K562 (cell line): ENCODE results near the gene MAPKAPK3. TPM values are rescaled to one million over a fixed set of nuclear protein-coding genes. Genes with fewer than 3 reads are reported as not detected.
A peak's percentile ranks its signal among the peaks of the same experiment; 100 is the strongest.

Experiments
- ATAC-seq: fragments of 200-7000 bp; cut with Tn5 transposase; 3 replicates; pipeline ENCODE4 v1.9.1; 2020; ENCODE audit warnings: moderate library complexity
- BruUV-seq: library from RNA; stranded (reverse); fragments of 400-500 nt; replicated peaks from 2 replicates; lab custom pipeline; 2021; lab: Mats Ljungman, UMichigan
- CTCF ChIA-PET: fragments of 300-600 bp; formaldehyde crosslinking; extraction: SDS; loops from one replicate; lab custom pipeline; 2021; ENCODE audit warnings: low intra/inter-chr PET ratio; lab: Yijun Ruan, JAX
- POLR2A ChIA-PET: fragments of 300-600, 350-650 bp; sonication (Branson Sonifier 250); formaldehyde crosslinking; extraction: SDS; loops from one replicate; lab custom pipeline; 2021; ENCODE audit warnings: antibody characterized with exemption, inconsistent platforms; lab: Yijun Ruan, JAX
- DNase-seq, 4 experiments: peaks; one replicate each; pipeline versions ENCODE4 v3.0.0 to v3.0.0-alpha.2; 2011 to 2018; ENCODE audit warnings: low spot score in 3 of 4, mixed read lengths in 3 of 4; ENCODE audit errors: extremely low read depth in 1 of 4
- FAIRE-seq: peaks from 2 replicates; lab custom pipeline; 2011; peaks lifted over from hg19 to GRCh38; lab: Jason Lieb, UNC
- H2AFZ ChIP-seq: 2 replicates; pipeline ENCODE4 v1.6.0; 2011; ENCODE audit warnings: low read depth, low read length, control low read depth, inconsistent platforms
- H3K27ac ChIP-seq: fragments of 200-600 bp; 3 replicates; pipeline ENCODE4 v1.8.0; 2011; ENCODE audit warnings: low read depth, mild to moderate bottlenecking, control low read depth, inconsistent platforms, low read length, moderate library complexity, mixed read lengths; ENCODE audit errors: extremely low read depth
- H3K27me3 ChIP-seq, 2 experiments: fragments of 300-600 bp in 1 of 2; 2 replicates in 1 of 2; 3 replicates in 1 of 2; pipeline versions ENCODE4 v1.6.0 to v1.8.0; 2011; ENCODE audit warnings: inconsistent platforms in 2 of 2, low read length in 2 of 2, mild to moderate bottlenecking in 1 of 2, mixed read lengths in 1 of 2, moderate library complexity in 1 of 2; ENCODE audit not compliant: control insufficient read depth in 2 of 2, insufficient read depth in 2 of 2
- H3K36me3 ChIP-seq: fragments of 300-600 bp; 3 replicates; pipeline ENCODE4 v1.8.0; 2011; ENCODE audit warnings: mild to moderate bottlenecking, low read length, inconsistent platforms; ENCODE audit not compliant: control insufficient read depth, insufficient read depth
- H3K4me1 ChIP-seq, 2 experiments: fragments of 200-600 bp in 1 of 2; replicated peaks in 1 of 2; 2 replicates in 1 of 2; 3 replicates in 1 of 2; pipeline versions ENCODE4 v1.5.1 to v1.8.0; 2011; ENCODE audit warnings: inconsistent platforms in 2 of 2, low read length in 2 of 2, mild to moderate bottlenecking in 1 of 2, mixed read lengths in 1 of 2, moderate library complexity in 1 of 2; ENCODE audit not compliant: control insufficient read depth in 2 of 2, insufficient read depth in 2 of 2
- H3K4me2 ChIP-seq: 2 replicates; pipeline ENCODE4 v1.6.1; 2011; ENCODE audit warnings: low read length, control low read depth, inconsistent platforms, mixed read lengths; ENCODE audit not compliant: insufficient read depth
- H3K4me3 ChIP-seq: fragments of 200-600 bp; sonication (generic), shearing (Covaris generic); 2 replicates; pipeline ENCODE4 v1.5.1; 2016; ENCODE audit warnings: control low read depth, inconsistent platforms
- H3K79me2 ChIP-seq: fragments of 200-600 bp; 3 replicates; pipeline ENCODE4 v1.8.0; 2011; ENCODE audit warnings: low read length, inconsistent platforms; ENCODE audit not compliant: control insufficient read depth, insufficient read depth
- H3K9ac ChIP-seq, 2 experiments: 2 replicates each; pipeline versions ENCODE4 v1.6.0 to v1.6.1; 2011; ENCODE audit warnings: low read depth in 2 of 2, low read length in 2 of 2, control low read depth in 1 of 2, inconsistent platforms in 1 of 2, mild to moderate bottlenecking in 1 of 2, mixed read lengths in 1 of 2; ENCODE audit not compliant: insufficient read depth in 1 of 2
- H3K9me1 ChIP-seq: one replicate; pipeline ENCODE4 v1.6.0; 2011; ENCODE audit warnings: inconsistent platforms, mild to moderate bottlenecking, low read length, moderate library complexity; ENCODE audit not compliant: control insufficient read depth, insufficient read depth
- H3K9me3 ChIP-seq: replicated peaks from 2 replicates; pipeline ENCODE4 v1.5.1; 2011; ENCODE audit warnings: low read depth, low read length, inconsistent platforms; ENCODE audit not compliant: control insufficient read depth, insufficient read depth
- H4K20me1 ChIP-seq: replicated peaks from 2 replicates; pipeline ENCODE4 v1.6.1; 2011; ENCODE audit warnings: low read length, inconsistent platforms, mixed read lengths; ENCODE audit not compliant: control insufficient read depth, insufficient read depth
- ELK1 ChIP-seq: sonication (generic); formaldehyde crosslinking; IDR thresholded peaks from 2 replicates; pipeline ENCODE4 v1.8.1; 2022; ENCODE audit warnings: missing genetic modification reagents
- HMG20A ChIP-seq: fragments of 450-650 bp; formaldehyde crosslinking; conservative IDR thresholded peaks from 2 replicates; pipeline ENCODE4 v1.4.0; 2020; ENCODE audit warnings: mild to moderate bottlenecking, mixed read lengths
- MLX ChIP-seq, 2 experiments: fragments of 450-650 bp in 1 of 2; sonication (generic) in 1 of 2; formaldehyde crosslinking; conservative IDR thresholded peaks; 2 replicates each; pipeline versions ENCODE4 v1.4.0 to v1.8.1; 2020 to 2022; ENCODE audit warnings: mild to moderate bottlenecking in 1 of 2, missing genetic modification reagents in 1 of 2
- NFE2L1 ChIP-seq: fragments of 450-650 bp; IDR thresholded peaks from 2 replicates; pipeline ENCODE4 v1.6.1; 2016; ENCODE audit warnings: missing genetic modification characterization, low read depth, mild to moderate bottlenecking, missing compliant biosample characterization, moderate library complexity, borderline replicate concordance
- PRPF4 ChIP-seq: fragments of 200-400 bp; formaldehyde crosslinking; IDR thresholded peaks from one replicate; pipeline ENCODE4 v1.6.1; 2017; ENCODE audit warnings: low read length, low read depth, mild to moderate bottlenecking; ENCODE audit not compliant: insufficient read depth, poor library complexity, severe bottlenecking
- RAD21 ChIP-seq, 2 experiments: fragments of 250-450 bp in 1 of 2; fragments of 450-650 bp in 1 of 2; sonication (Bioruptor Pico) in 1 of 2; formaldehyde crosslinking in 1 of 2; IDR thresholded peaks in 1 of 2; conservative IDR thresholded peaks in 1 of 2; 2 replicates each; pipeline versions ENCODE4 v1.4.0 to v1.8.0; 2020 to 2022; ENCODE audit warnings: mild to moderate bottlenecking in 2 of 2, moderate library complexity in 1 of 2
- SMARCB1 ChIP-seq: IDR thresholded peaks from 2 replicates; pipeline ENCODE4 v1.6.1; 2011; ENCODE audit warnings: improper control_type of control experiment, low read depth; ENCODE audit not compliant: insufficient read length
- STAT5A ChIP-seq: IDR thresholded peaks from 2 replicates; pipeline ENCODE4 v1.6.1; 2012; ENCODE audit warnings: low read length, inconsistent platforms, borderline replicate concordance
- TAF7 ChIP-seq: fragments of 450-650 bp; IDR thresholded peaks from 2 replicates; pipeline ENCODE4 v1.6.1; 2016; ENCODE audit warnings: missing genetic modification characterization, missing compliant biosample characterization
- TFAP4 ChIP-seq: sonication (generic); formaldehyde crosslinking; IDR thresholded peaks from 2 replicates; pipeline ENCODE4 v1.8.0; 2022; ENCODE audit warnings: missing genetic modification reagents, mild to moderate bottlenecking, moderate library complexity, borderline replicate concordance
- TRIM24 ChIP-seq, 2 experiments: fragments of 450-650 bp; IDR thresholded peaks; 2 replicates each; pipeline ENCODE4 v1.6.1; 2016
- ZNF124 ChIP-seq: sonication (generic); formaldehyde crosslinking; IDR thresholded peaks from 2 replicates; pipeline ENCODE4 v1.8.1; 2022; ENCODE audit warnings: missing genetic modification reagents
- ZNF23 ChIP-seq: fragments of 250-450 bp; sonication (Bioruptor Pico); IDR thresholded peaks from 2 replicates; pipeline ENCODE4 v1.4.0; 2020; ENCODE audit warnings: mild to moderate bottlenecking
- ZNF584 ChIP-seq: fragments of 200-800 bp; sonication (Bioruptor generic); IDR thresholded peaks from 2 replicates; pipeline ENCODE4 v1.6.1; 2016; ENCODE audit warnings: low read depth, mild to moderate bottlenecking, missing genetic modification characterization, missing compliant biosample characterization
- ZNF830 ChIP-seq: fragments of 250-450 bp; sonication (Bioruptor Pico); IDR thresholded peaks from 2 replicates; pipeline ENCODE4 v1.5.0; 2021; ENCODE audit warnings: mild to moderate bottlenecking
- WGBS: fragments of 100-300 bp; shearing (Covaris generic); methylation state at CpG from one replicate; pipeline ENCODE4 v1.1.6; 2016; ENCODE audit warnings: low coverage, mixed read lengths; ENCODE audit not compliant: insufficient coverage; ENCODE audit errors: missing lambda C conversion rate; 5-methylcytosine and 5-hydroxymethylcytosine counted together
- in situ Hi-C: fragments of 300-500 bp; cut with MboI; formaldehyde crosslinking; loops from 4 replicates; pipeline ENCODE4 v1.15.0; 2018; ENCODE audit warnings: inconsistent platforms, mixed read lengths
- intact Hi-C: fragments of 100-400 bp; cut with micrococcal nuclease; formaldehyde crosslinking; loops from 2 replicates; pipeline ENCODE4 v1.14.2; 2022
- polyA plus RNA-seq, 8 experiments: library from polyadenylated mRNA; depleted of rRNA in 4 of 8; stranded (reverse) in 5 of 8; unstranded in 3 of 8; fragments of >200 nt; fragmentation: Nextera tagmentation in 2 of 8; fragmentation: Illumina TruSeq in 1 of 8; extraction: Ambion mirVana in 2 of 8; extraction: Trizol in 1 of 8; gene quantifications; 2 replicates each; pipeline versions ENCODE4 v1.2.1 to v1.2.3, GENCODE V29; 2011 to 2014; ENCODE audit warnings: inconsistent platforms in 1 of 8, missing spikeins in 1 of 8
- total RNA-seq, 7 experiments: library from RNA; depleted of rRNA in 6 of 7; stranded (reverse); fragments of >200 nt in 6 of 7; fragmentation: Illumina TruSeq in 2 of 7; extraction: Trizol in 2 of 7; gene quantifications; 2 replicates each; pipeline versions ENCODE4 v1.2.1 to v1.2.3, GENCODE V29; 2011 to 2021; ENCODE audit warnings: low replicate concordance in 1 of 7

Gene MAPKAPK3
- total and polyA plus RNA-seq, 9 of the 15 experiments (the other 6 are each of a cell fraction or from before 2014, with no cell fraction given) = 8.0 to 56.4 (median 41.2) TPM

GRCh38 chr3:50600841-50601591, 15.9 kb upstream of the MAPKAPK3 start:
- peaks cover 26% of the 10 kb centered on the region; the same call in 2 of the 3 replicates for H3K36me3 ChIP-seq
- ATAC-seq (peak; percentile 72), FAIRE-seq (peak; percentile 86), DNase-seq (peak; percentile 66 to 94 (median 75))
- H3K9me3 ChIP-seq = no peaks in the 10 kb centered on the region
- peak overlapping the region; percentile 74 to 89 for H3K9ac ChIP-seq
- no TSS peak for BruUV-seq
- H3K4me2 ChIP-seq = peak overlapping the region; percentile 78
- H3K79me2 ChIP-seq = peaks cover 33% of the 10 kb centered on the region
- peak overlapping the region; percentile 25; the same call in 1 of the 2 replicates for H2AFZ ChIP-seq
- ChIA-PET CTCF (interaction anchor here (0.8 kb wide), 1 partner anchor 13 kb away, joined by 4 read pairs; no protein-coding TSS in a partner anchor), POLR2A (interaction anchor here (0.5 to 3.9 kb wide), 7 partner anchors 10 to 1743 kb away, joined by 3 to 44 read pairs (median 7); partner anchors contain the start of gene HEMK1)
- in situ Hi-C loops (no loop called here), intact Hi-C loops (loop anchor here (1.0 kb wide), 2 partner anchors 10 to 11 kb away; no protein-coding TSS in a partner anchor)
- 0 out of 2 replicates have a peak, but pooled peaks cover 4% of the 10 kb centered on the region for H4K20me1 ChIP-seq
- H3K27ac ChIP-seq = peak overlapping the region; percentile 96
- no peak overlapping the region; the same call in 1 of the 2 replicates for H3K4me3 ChIP-seq
- H3K9me1 ChIP-seq = peaks cover 3% of the 10 kb centered on the region
- under 1% methylated on average over 13 of the region's 14 CpGs for WGBS
- H3K4me1 ChIP-seq = peaks cover 58 to 74% of the 10 kb centered on the region in 2 experiments
- no peaks in the 10 kb centered on the region for H3K27me3 ChIP-seq
- no peak for TF ChIP-seq PRPF4
- no peak for TF ChIP-seq HMG20A (CRISPR knock-in tag)
- no peak for TF ChIP-seq ZNF124
- peak; percentile 79 for TF ChIP-seq TFAP4 (CRISPR knock-in tag)
- TF ChIP-seq ELK1 = no peak
- peak; percentile 79 for TF ChIP-seq STAT5A
- peak; percentile 43 to 48; a peak in 3 of 4 replicates for TF ChIP-seq TRIM24 (IDR thresholded peaks at IDR 0.05)
- TF ChIP-seq SMARCB1 = no peak
- no peak for TF ChIP-seq MLX (CRISPR knock-in tag; conservative IDR thresholded peaks at IDR 0.05)
- TF ChIP-seq ZNF584 (CRISPR knock-in tag) = peak; percentile 40; the same call in 1 of the 2 replicates
- no peak for TF ChIP-seq ZNF23 (CRISPR knock-in tag)
- peak in 1 of 2 experiments; percentile 9; a peak in 1 of 4 replicates for TF ChIP-seq RAD21 (CRISPR knock-in tag; conservative IDR thresholded peaks at IDR 0.05 in 1 of 2, IDR thresholded peaks at IDR 0.05 in 1 of 2)
- TF ChIP-seq ZNF830 (CRISPR knock-in tag) = no peak
- no peak for TF ChIP-seq NFE2L1
- no peak for TF ChIP-seq TAF7 (tag)
